MCF 10A (cell line): ENCODE measurements around the gene CROCC2. TPM values are rescaled to one million over a fixed set of nuclear protein-coding genes. Genes with fewer than 3 reads are reported as not detected.

Experiments
- BruUV-seq: library from RNA; stranded (reverse); fragments of 400-500 nt; replicated peaks from 2 replicates; lab custom pipeline; 2021; lab: Mats Ljungman, UMichigan
- CTCF ChIA-PET: fragments of 300-600 bp; sonication (Branson Sonifier 250); formaldehyde crosslinking; extraction: SDS; loops from one replicate; lab custom pipeline; 2021; ENCODE audit warnings: antibody characterized with exemption, inconsistent platforms; lab: Yijun Ruan, JAX
- POLR2A ChIA-PET: fragments of 300-600, 350-650 bp; sonication (Branson Sonifier 250); formaldehyde crosslinking; extraction: SDS; loops from one replicate; lab custom pipeline; 2020; ENCODE audit warnings: antibody characterized with exemption, inconsistent platforms; lab: Yijun Ruan, JAX
- DNase-seq: peaks from one replicate; pipeline ENCODE4 v3.0.0-alpha.2; 2018; ENCODE audit not compliant: unreplicated experiment
- H3K27ac Mint-ChIP-seq: one replicate; pipeline ENCODE4 v1.8.0; 2022; ENCODE audit warnings: mild to moderate bottlenecking, low read depth, mixed read lengths; ENCODE audit not compliant: unreplicated experiment
- H3K27me3 Mint-ChIP-seq: one replicate; pipeline ENCODE4 v1.8.0; 2022; ENCODE audit warnings: mixed read lengths; ENCODE audit not compliant: insufficient read depth, unreplicated experiment
- H3K36me3 Mint-ChIP-seq: one replicate; pipeline ENCODE4 v1.8.0; 2022; ENCODE audit warnings: mild to moderate bottlenecking, moderate library complexity, mixed read lengths; ENCODE audit not compliant: insufficient read depth, unreplicated experiment
- H3K4me1 Mint-ChIP-seq: one replicate; pipeline ENCODE4 v1.8.0; 2022; ENCODE audit warnings: mixed read lengths; ENCODE audit not compliant: insufficient read depth, unreplicated experiment
- H3K4me3 Mint-ChIP-seq: one replicate; pipeline ENCODE4 v1.8.0; 2022; ENCODE audit warnings: mild to moderate bottlenecking, moderate library complexity, mixed read lengths; ENCODE audit not compliant: unreplicated experiment
- H3K9me3 Mint-ChIP-seq: one replicate; pipeline ENCODE4 v1.8.0; 2022; ENCODE audit warnings: mixed read lengths; ENCODE audit not compliant: unreplicated experiment
- intact Hi-C: fragments of 100-400 bp; cut with micrococcal nuclease; formaldehyde crosslinking; loops from 2 replicates; pipeline ENCODE4 v1.14.1; 2022
- total RNA-seq: library from RNA; stranded (reverse); gene quantifications from 2 replicates; pipeline ENCODE4 v1.2.3, GENCODE V29; 2022
- TF ChIP-seq, protein P1 (sequence below): fragments of 200-600 bp; IDR thresholded peaks from one replicate; pipeline ENCODE4 v1.8.0; 2022; ENCODE audit warnings: antibody characterized with exemption, mild to moderate bottlenecking; ENCODE audit not compliant: unreplicated experiment

The CROCC2 gene
- total RNA-seq, 1 experiment from 2014 or later, result not detected

DNA sequence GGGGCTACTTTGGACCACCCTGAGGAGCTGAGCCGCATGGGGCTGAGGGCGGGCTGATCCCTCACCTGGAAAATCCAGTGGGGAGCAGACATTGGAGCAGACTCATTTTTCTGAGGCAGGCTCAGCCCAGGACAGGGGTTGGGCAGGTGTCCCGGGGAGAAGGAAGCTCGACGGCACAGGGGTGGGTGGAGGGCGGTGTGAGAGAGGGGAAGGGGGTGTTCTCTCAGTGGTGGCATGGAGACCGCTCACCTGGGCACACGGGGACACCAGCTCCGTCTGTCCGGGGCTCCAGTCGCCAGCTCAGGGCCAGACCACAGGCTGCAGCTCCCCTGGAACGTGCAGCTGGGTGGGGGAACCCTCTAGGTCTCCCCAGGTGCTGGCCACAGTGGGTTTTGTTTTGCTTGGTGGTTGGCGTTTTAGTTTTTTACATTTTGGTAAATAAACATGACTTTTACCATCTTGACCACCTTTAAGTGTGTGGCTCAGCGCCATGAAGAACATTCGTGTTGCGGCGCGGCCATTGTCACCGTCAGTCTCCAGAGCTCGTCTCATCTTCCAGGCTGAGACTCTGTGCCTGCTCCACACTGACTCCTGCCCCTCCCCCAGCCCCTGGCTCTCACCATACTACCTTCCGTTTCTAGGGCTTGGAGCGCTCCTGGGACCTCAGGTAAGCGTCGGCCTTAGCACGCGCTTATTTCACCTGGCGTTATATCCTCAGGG lies 5.8 kb upstream of the CROCC2 start:
- no peaks in the 10 kb centered on the region for H3K9me3 Mint-ChIP-seq
- no peak overlapping the region for H3K4me3 Mint-ChIP-seq
- intact Hi-C loops, result no loop called here
- ChIA-PET POLR2A (no interaction called here), CTCF (interaction anchor here (1.1 kb wide), 1 partner anchor 14 kb away, joined by 3 read pairs; no protein-coding TSS in a partner anchor)
- DNase-seq, result no peak
- H3K27ac Mint-ChIP-seq, result no peak overlapping the region
- peaks cover 8% of the 10 kb centered on the region for H3K4me1 Mint-ChIP-seq
- BruUV-seq, result no TSS peak
- H3K36me3 Mint-ChIP-seq, result peaks cover 6% of the 10 kb centered on the region
- TF ChIP-seq, protein P1, sequence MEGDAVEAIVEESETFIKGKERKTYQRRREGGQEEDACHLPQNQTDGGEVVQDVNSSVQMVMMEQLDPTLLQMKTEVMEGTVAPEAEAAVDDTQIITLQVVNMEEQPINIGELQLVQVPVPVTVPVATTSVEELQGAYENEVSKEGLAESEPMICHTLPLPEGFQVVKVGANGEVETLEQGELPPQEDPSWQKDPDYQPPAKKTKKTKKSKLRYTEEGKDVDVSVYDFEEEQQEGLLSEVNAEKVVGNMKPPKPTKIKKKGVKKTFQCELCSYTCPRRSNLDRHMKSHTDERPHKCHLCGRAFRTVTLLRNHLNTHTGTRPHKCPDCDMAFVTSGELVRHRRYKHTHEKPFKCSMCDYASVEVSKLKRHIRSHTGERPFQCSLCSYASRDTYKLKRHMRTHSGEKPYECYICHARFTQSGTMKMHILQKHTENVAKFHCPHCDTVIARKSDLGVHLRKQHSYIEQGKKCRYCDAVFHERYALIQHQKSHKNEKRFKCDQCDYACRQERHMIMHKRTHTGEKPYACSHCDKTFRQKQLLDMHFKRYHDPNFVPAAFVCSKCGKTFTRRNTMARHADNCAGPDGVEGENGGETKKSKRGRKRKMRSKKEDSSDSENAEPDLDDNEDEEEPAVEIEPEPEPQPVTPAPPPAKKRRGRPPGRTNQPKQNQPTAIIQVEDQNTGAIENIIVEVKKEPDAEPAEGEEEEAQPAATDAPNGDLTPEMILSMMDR, result no peak
- no peaks in the 10 kb centered on the region for H3K27me3 Mint-ChIP-seq

DNA sequence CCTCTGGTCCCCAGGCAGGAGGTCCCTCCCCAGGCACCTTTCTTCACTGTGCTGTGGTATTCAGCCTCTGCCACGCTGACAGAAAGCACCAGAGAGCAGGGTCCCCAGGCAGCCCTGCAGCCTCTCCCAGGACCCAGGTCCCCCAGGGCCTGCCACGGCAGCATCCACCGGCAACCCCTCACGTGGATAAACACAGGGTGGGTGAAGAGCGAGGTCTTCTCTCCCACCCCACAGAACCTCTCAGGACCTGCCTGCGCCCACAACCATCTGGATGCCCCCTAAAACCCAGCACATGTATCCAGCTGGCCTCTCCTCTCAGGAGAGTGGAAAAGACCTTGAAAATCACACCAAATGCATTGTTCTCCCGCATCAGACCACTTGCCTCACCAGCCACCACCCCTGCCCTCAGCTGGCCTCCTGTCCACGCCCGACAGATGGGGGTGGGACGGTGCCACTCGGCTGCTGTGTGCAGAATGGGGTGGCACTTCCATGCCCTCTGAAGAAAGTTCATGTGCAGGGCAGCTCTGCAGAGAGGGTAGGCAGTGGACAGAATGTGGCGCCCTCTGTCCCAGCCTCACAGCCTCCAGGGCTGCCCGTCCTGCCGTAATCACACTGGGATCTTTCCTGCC lies 4.0 kb upstream of the CROCC2 start:
- no peak for DNase-seq
- TF ChIP-seq, protein P1, result no peak
- POLR2A ChIA-PET, result interaction anchor here (1.2 kb wide), 1 partner anchor 10 kb away, joined by 3 read pairs; no protein-coding TSS in a partner anchor
- no peaks in the 10 kb centered on the region for H3K9me3 Mint-ChIP-seq
- peaks cover 8% of the 10 kb centered on the region for H3K4me1 Mint-ChIP-seq
- CTCF ChIA-PET, result no interaction called here
- peaks cover 6% of the 10 kb centered on the region for H3K36me3 Mint-ChIP-seq
- no peak overlapping the region for H3K4me3 Mint-ChIP-seq
- H3K27me3 Mint-ChIP-seq, result no peaks in the 10 kb centered on the region
- H3K27ac Mint-ChIP-seq, result no peak overlapping the region
- intact Hi-C loops, result no loop called here
- no TSS peak for BruUV-seq

- ChIA-PET POLR2A (interaction anchor here (1.2 kb wide), 1 partner anchor 9 kb away, joined by 3 read pairs; no protein-coding TSS in a partner anchor), CTCF (no interaction called here)
- H3K27ac Mint-ChIP-seq, result no peak overlapping the region
- H3K4me3 Mint-ChIP-seq, result no peak overlapping the region
- no peaks in the 10 kb centered on the region for H3K9me3 Mint-ChIP-seq
- no peak for DNase-seq
- BruUV-seq, result no TSS peak
- peaks cover 6% of the 10 kb centered on the region for H3K36me3 Mint-ChIP-seq
- H3K4me1 Mint-ChIP-seq, result peaks cover 4% of the 10 kb centered on the region
- TF ChIP-seq, protein P1, result no peak
- no peaks in the 10 kb centered on the region for H3K27me3 Mint-ChIP-seq
- intact Hi-C loops, result no loop called here
Observed at GRCh38 chr2:240902615-240903041, 3.5 kb upstream of the CROCC2 start.
